Measurements from ENCODE around the gene HELZ.

HELZ gene

DNA sequence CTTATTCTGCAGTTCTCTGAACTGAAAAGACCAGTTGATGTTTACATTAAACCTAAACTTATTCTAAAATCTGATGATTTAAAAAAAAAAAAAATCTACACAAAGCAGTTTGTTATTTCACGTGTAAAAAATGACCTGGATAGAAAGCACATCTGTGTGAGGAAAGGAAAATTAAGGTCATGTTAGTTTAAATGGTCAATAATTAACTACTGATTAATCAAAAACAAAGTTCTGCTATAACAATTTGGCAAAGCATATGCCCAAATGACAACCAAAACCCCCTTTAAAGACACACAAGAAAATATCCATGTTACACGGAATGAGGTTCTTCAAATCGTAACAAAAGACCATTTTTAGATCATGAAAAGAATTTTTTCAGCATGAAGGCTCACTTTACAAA, 170.2 kb downstream of the HELZ start:
- DNase-seq (ENCODE audit: low read depth), result no peak

DNA sequence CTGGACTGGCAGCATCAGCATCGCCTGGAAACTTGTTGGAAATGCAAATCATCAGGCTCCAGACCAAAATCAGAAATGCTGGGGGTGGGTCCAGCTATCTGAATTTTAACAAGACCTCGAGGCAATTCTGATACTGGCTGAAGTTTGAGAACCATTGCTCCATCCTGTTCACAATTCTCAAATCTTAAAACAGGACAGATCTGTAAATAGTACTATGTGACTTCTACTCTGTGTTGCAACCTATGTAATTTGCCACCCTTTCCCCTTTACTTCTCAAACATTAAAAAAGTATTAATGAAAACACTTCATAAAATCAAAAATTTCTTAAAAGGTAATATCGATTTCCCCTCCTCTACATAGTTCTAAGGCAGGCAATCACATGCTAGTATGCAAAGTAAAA, 172.1 kb downstream of the HELZ start:
- DNase-seq (ENCODE audit: low read depth), result no peak

DNA sequence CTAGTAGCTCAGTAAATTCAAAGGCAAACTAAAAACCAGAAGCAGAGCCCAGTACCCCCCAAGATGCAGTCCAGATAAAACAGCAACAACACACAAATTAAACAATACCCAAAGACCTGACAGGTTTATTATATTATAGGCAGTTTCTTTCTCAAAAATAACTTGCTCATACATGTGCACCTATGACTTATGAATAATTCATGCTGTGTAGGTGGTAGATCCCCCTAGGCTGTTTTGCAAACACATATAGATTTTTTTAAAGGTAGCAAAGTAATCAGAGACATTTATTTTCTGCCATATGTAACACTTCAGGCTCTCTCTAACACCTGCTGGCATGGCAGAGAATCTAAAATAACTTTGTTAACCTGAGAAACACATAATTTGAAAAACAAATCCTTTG, 173.4 kb downstream of the HELZ start:
- DNase-seq (ENCODE audit: low read depth), result no peak

DNA sequence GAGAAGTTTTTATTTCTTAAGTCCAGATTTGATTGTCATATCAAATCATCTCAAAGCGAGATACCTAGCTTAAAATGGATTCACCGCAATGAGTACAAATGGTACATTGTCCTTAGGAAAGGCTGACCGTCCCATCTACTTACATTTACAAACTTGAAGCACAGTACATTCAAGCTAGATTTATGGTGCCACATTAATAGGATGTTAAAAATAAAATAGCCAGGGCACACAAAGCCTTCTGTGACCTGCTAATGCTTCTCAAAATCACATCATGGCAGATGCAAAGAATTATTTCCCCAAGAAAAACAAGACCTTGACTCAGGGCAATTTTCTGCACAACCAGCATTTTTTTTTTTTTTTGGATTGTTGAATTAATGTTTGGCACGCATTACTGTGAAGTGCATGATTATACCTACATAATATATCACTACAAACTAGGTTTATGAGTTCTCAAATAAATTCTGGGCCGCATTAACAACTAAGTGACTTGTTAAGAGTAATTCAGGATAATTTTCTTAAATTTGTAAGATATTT, 175.3 kb downstream of the HELZ start:
- no peak for DNase-seq (ENCODE audit: low read depth)

DNA sequence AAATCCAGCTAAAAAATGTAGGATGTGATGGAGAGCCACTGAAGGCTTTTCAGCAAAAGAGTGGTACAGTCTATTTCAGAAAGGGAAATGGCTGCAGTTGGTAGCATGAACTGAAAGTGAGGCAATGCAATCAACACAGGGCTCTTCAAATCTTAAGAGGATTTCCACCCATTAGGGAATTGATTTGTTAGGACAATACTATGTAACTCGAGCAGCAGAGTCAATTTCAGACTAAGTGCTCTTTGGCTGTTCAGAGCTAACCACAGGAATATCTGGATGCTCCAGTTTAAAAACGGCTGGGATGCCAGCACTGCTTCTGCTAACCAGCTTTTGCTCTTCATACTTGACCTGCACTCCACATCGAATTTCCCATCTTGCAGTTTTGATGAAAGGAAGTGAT, 176.0 kb downstream of the HELZ start:
- DNase-seq (ENCODE audit: low read depth), result no peak

DNA sequence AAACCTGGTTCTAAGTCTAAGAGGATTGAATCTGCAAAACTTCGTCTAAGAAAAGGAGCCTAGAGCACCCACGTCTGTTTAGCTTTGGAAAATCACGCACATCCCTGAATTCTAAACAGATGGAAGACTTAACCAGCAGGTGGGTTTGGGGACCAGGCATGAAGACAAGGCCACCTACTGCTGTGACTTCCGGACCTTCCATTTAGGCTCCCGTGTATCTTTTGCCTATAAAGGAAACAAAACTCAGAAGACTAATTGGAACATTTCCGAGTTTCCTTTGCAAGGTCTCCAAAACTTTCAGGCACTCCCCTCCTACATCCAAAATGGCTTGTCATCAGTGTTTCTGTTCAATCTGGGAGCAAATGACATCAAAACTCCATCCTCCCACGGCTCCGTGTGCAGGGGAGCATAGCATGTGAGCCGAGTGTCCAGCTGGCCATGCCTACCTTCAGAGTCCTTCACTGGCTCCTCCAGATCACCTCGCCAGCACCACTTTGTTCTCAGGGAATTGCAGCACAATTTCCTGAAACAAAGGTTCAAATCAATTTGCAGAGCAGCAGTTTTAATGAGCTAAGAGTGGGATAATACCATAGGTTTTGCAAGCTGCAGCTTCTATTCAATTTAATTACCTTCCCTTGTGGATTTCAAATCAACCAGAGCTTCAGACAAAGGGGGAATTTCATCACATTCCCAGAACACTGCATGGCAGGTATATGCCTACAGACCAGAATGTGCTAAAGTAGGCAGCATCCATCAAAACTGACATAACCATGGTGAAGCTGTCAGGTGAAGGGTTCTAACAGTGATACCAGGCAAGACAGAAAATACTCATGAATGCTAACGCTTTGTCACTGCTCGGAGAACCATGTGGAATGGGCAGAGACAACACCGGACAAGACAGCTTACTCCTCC, 177.2 kb downstream of the HELZ start:
- DNase-seq (ENCODE audit: low read depth), result no peak

DNA sequence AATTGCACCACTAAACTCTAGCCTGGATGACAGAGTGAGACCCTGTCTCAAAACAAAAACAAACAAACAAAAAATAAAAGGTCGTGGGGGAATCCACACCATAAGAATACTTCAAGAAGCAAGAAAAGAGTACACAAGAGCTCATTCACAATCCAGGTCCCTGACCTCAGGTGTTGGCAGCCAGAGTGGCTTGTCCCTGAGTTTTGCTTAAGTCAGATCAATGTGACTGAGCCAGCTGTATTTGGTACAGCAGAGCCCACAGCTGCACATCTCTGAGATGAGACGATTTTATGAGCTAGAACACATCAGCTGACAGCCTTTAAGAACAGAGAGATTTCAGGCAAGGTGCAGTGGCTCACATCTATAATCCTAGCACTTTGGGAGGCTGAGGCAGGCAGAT, 178.3 kb downstream of the HELZ start:
- no peak for DNase-seq (ENCODE audit: low read depth)

DNA sequence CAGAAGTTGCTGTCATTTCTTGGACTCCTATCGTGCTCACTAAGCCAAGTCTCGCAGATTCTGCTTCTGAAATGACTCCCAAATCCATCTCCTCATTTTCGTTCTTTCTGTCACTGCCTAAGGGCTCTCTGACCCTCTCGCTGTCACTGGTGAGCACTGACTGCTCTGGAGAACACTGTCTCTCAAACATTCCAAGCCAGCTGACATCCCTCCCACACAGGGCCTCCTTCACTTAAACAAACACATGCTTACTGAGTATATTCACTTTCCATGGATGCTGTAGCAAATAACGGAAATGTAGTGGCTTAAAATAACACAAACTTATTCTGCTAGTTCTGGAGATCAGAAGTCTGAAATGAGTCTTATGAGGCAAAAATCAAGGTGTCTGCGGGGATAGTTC, 181.9 kb downstream of the HELZ start:
- no peak for DNase-seq (ENCODE audit: low read depth)

DNA sequence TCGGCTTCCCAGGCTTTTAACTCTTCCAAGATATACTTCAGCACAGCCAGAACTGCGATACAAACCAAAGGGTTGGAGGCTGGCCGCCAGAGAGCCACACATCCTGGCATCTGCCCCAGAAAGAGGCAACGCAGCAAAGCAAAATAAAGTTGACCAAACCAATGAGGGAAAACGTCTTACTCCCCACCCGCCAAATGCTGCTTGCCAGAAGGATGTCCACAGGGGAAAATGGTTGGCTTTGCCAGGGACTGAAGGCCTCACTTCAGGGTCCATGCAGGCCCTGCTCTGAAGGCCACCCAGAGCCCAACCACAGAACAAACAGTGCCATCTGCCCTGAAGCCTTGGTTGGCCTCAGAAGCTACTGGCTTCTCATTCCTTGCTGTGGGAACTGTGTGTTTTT, 185.6 kb downstream of the HELZ start:
- DNase-seq (ENCODE audit: low read depth), result no peak

DNA sequence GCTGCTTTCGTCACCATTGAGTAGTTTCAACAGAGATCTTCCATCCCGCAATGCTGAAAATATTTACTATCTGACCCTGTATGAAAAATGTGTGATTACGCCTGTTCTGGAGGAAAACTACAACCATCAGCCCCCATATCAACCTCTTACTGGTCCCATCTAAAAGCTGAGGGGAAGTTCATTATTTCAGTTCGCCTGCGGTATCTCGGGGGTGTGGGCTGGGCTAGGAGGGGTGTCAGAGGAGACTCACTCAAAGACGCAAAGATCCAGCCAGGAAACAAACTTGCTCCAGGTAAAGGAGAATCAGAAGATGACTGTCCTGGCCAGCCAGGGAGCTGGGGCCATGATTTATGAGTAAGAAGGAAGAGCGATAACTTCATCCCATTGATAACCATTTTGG, 187.0 kb downstream of the HELZ start:
- DNase-seq (ENCODE audit: low read depth), result no peak

DNA sequence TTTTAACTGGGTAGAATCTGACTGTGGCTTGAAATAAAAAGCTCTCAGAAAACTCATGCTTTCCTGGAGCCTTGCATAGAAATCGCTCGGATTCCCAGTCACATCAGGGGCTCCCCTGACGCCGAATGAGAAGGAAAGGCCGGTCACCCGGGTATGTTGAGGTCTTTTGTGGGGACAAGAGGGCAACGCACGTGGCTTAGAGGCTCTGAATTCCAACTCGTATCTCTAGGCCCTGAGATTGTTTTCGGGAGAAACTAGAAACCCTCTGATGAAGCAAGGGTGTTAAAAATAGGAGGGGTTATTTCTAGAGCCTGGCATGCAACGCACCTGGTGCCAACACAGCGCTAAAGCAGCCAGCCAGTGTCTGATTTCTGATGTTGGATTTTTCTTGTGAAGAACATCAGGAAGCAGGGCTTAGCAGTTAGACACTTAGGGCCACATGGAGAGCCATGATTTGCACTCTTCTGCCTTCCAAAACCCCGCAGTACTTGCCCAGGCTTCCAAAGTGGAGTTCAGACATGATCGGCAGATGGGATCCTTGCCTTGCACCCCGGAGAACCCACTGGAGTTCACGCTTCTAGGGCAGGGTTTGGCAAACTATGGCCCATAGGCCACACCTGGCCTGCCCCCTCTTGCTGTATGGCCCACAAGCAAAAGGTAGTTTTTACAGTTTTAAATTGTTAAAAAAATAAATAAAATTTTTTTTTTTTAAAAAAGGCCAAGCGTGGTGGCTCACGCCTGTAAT, 188.1 kb downstream of the HELZ start:
- no peak for DNase-seq (ENCODE audit: low read depth)

DNA sequence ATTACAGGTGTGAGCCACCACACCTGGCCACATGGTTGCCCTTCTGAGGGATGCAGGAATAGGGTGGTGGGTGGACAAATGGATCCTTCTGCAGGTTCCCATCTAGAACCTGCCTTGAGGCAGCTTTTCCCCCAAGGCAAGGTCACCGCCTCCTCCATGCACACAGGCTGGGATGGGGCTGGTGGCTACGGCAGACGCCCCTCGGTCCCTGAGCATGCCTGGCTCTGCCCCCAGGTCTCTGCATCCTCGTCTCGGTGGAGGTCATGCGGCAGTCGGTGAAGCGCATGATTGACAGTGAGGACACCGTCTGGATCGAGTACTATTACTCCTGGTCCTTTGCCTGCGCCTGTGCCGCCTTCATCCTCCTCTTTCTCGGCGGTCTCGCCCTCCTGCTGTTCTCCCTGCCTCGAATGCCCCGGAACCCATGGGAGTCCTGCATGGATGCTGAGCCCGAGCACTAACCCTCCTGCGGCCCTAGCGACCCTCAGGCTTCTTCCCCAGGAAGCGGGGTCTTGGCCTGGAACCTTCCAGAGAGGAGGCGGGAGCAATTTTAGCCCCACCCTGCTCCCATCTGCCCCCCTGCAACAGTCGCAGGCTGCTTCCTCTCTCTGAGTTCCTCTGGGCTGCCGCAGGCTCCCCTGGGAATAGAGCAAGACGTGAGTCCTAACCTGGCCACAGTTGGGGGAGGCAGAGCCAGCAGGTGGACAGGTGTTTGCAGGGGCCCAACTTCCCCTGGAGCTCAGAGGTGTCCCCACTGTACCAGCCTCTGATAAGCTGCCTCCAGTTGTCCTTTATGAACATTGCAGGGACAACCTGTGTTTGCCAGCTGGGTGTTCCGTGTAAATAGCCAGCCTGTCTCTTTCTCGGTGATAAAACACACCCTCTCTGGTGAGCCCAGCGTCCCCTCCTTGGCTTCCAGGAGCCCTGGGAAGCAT, 188.9 kb downstream of the HELZ start:
- DNase-seq (ENCODE audit: low read depth), result no peak

DNA sequence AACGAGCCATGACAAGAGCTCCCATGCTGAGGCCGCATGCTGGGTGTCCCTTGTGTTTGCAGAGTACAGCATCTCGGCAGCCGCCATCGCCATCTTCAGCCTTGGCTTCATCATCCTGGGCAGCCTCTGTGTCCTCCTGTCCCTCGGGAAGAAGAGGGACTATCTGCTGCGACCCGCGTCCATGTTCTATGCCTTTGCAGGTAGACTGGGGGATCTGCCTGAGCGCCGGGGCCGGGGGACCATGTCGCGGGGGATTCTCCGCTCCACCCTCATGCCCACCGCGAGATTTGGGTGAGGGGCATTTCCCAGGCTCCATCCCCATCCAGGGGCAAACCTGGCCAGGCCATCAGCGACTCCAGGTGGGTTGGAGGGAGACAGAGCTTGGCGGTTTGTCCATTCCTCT, 190.0 kb downstream of the HELZ start:
- no peak for DNase-seq (ENCODE audit: low read depth)

DNA sequence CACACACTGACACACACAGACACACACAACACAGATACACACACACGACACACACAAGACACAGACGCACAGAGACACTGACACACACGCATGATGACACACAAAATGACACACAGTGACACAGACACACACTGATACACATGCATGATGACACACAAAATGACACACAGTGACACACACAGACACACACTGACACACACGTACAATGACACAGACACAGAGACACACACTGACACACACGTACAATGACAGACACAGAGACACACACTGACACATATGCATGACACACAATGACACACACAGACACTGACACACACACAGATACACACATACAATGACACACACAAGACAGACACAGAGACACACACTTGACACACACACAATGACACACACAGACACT, 190.4 kb downstream of the HELZ start:
- no peak for DNase-seq (ENCODE audit: low read depth)

DNA sequence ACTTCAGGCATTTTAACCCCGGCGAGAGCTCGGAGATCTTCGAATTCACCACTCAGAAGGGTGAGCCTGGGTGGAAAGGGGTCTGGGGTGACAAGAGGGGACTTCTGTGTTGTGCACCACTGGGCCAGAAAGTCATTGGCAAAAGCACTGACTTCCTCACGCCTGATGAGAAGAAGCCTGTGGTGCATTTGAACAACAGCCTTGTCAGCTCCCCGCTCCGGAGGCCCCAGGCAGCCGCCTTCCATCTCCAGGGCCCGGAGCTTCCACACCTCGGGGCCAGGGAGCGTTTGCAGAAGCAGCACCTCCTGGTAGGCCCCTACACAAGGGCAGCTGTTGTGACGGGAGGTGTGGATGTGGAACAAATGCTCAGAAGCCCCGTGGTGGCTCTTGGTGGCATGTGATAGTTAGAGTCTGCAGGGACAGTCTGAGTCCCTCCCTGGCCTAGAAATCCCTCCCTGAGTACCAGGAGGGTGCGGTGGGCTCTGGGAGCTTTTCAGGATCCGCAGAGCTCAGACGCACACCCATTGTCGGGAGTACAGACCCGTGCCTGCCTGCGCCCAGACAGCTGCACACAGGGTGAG, 190.9 kb downstream of the HELZ start:
- DNase-seq (ENCODE audit: low read depth), result no peak

DNA sequence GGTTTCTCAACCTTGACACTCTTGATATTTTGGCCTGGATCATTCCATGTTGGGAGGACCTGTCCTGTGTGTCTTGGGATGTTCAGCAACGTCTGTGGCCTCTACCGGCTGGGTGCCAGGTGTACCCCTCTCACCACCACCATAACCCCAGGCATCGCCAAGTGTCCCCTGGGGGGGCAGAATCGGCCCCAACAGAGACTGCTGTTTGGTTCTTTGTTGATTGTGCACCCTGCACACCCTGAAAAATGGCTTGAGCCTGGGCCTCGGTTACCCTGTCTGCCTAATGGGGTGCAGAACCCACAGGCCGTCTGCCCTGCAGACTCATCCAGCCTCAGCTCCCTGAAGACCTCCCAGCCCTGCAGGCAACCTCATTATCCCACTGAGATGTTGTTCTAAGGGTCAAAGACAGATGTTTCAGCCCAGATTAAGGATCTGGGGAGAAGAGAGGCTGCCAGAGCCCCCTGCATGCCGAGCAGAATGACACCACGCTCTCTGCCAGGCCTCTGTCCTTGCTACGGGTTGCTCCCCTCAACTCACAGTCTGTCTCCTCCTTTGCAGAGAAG, 191.5 kb downstream of the HELZ start:
- DNase-seq (ENCODE audit: low read depth), result no peak

DNA sequence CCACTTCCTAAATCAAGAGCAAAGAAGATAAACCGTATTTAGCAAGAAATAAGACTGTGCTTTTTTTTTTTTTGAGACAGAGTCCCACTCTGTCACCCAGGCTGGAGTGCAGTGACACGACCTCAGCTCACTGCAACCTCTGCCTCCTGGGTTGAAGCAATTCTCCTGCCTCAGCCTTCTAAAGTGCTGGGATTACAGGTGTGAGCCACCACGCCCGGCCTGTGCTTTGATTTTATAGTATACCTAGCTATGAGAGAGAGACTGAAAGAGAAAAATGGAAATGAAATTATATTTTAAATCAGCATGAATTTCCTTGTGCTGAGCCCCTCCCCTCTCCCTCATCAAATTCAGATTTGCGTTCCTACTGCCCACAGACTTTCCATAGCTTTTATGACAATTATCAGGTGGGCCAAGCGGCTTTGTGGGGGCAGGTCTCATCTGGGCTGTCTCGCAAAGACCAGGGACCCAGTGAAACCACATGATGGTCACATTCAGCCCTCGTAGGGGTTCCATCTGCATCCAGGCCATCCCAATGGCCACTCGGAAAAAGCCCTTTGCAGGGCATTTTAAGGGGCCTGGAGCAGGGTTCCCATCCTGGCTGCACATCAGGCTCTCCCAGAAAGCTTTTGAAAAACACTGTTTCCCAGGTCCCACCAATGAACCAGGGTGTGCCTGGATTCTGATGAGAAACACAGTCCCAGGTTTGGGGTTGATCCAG, 192.1 kb downstream of the HELZ start:
- DNase-seq (ENCODE audit: low read depth), result no peak

DNA sequence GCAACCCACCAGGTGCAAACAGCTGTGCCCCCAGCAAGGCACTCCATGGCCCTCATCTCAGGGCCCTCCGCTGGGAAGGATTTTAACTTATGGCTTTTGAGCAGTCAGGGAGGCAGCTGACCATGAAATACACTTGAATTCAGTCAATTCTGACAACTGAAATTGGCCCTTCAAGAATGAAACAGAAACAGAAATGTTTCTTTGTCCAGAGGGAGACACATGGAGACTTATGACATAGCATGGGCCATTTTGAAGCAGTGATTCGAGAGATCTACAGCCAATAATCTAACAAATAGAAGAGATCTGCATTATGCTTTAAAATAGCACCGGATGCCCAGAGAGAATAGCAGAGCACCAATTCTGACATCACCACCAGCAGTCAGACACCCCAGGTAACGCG, 193.2 kb downstream of the HELZ start:
- no peak for DNase-seq (ENCODE audit: low read depth)

DNA sequence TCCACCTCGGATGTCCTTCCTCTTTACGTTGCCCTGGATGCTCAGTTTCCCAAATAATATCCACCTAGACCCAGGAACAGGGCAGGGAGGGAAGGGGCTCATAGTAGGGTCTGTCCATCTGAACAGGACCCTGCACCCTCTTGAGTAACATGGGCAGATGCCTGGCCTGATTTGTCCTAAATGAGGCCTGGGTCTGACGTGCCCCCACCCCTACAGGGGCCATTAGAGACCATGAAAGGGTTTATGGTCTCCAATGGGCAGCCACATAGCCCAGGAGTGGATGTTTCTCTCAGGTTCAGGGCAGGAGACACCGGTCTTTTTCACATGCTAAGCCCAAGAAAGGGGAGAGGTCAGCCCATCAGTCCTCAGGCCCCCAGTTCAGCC, 193.8 kb downstream of the HELZ start:
- DNase-seq (ENCODE audit: low read depth), result no peak

DNA sequence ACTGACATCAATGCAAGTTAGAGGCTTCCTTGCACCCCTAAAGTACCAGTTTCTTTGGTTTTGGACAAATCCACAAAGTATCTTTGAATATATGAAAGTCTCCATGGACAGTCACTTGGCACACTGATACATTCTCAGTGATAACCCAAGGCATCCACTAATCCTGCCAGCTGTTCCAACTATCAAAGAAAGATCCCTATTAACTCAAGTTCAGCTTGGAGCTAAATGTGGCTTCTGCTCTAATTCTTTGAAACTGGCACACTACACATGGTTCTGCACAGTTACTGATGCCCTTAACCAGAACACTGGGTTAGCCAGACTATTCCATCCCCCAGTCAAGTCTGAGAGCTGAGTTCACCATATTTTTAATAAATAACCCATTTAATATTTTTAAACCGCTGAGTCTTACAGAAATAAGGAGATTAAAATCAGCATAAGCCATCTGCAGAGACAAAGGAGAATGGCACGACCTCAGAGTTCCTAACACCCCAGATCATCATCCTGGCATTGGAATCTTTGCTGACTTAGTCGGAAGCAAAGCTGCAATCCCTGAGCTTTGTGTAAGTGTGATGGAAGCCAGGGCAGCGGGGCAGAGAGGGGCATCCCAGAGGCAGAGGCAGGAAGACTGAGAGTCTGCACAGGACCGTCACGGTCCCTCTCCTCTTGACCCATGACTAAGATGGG, 194.4 kb downstream of the HELZ start:
- DNase-seq (ENCODE audit: low read depth), result no peak

Measured in T-helper 22 cell (primary cell).